Right ventricle myocardium inferior (tissue), 1 donor: ENCODE measurements around the gene SLC25A52. TPM values are rescaled to one million over a fixed set of nuclear protein-coding genes. Genes with fewer than 3 reads are reported as not detected.

ENCODE experiments used
- ATAC-seq: fragments of 200-7000 bp; cut with Tn5 transposase; one replicate; pipeline ENCODE4 v1.9.1; 2020; ENCODE audit warnings: mild to moderate bottlenecking, moderate library complexity
- DNase-seq: peaks from one replicate; pipeline ENCODE4 v3.0.0; 2021; ENCODE audit errors: missing footprints
- intact Hi-C: fragments of 100-400 bp; cut with DNase I; formaldehyde crosslinking; loops from one replicate; pipeline ENCODE4 v1.11.0; 2022
- total RNA-seq: library from RNA; stranded (reverse); fragmentation: NEBNext Ultra II Directional; extraction: Animal tissue kit (Norgen Biotek cat#: 25700); gene quantifications from one replicate; pipeline ENCODE4 v1.2.1, GENCODE V29; 2021
- donor health status: DM: no; HTN: yes; CAD: no; lungs with severe emphysema.

The SLC25A52 gene
- total RNA-seq, 1 donor from 2014 or later, result not detected

DNA sequence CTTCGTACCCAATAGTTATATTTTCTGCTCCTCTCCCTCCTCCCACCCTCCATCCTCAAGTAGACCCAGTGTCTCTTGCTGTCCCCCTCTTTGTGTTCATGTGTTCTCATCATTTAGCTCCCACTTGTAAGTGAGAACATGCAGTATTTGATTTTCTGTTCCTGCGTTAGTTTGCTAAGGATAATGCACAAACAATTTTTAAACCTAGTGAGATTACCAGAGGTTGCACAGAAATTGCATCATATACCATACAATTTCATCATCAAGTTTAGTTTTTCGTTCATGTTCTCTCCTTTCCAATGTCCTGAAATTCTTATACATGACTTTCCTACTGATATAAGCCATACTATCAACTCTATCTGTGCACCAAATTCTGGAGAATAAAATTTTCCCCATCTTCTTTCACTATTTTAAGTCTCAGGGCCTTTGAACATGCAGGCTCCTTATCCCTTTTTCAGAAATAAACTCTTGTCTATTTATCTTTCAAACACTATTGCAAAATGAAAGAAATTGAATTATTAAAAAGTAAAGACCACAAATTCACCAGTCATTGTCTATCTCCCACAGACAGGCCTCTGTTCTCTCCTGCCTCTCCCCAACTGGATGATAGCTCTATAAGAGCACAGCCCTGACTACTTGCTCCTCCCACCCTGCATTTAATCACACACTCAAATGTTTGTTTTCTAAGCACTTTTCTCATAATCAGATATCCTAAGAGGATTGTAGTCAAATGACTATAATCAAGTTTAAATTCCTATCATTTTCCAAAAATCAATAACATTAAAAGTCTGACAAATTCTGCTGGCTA, 49.1 kb downstream of the SLC25A52 start:
- intact Hi-C loops, result no loop called here
- DNase-seq (no peak), ATAC-seq (no peak)

DNA sequence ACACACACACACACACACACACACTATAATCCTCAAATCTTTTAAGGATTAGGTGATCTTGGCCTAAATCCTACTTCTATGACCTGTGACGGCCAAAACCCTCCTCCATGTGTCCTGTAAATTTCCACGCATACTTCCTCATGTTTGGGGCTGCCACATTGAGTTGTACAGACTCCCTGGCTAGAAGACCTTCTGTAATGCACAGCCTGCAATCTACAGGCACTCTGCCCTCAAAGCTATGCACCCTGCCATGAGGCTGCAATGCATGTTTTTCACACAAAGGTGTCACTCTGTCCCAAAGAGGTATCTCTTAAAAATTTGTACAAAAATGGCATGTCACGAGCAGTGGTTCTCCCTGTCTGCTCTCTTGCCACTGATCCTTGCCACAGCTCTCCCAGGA, 49.9 kb downstream of the SLC25A52 start:
- intact Hi-C loops, result no loop called here
- ATAC-seq, result no peak
- no peak for DNase-seq

Other genes starting within 250 kb of the SLC25A52 start
- not detected for gene TTR, start 169.0 kb downstream of the SLC25A52 start, total RNA-seq
- gene B4GALT6, start 76.3 kb downstream of the SLC25A52 start, total RNA-seq, result 9.0 TPM
- gene TRAPPC8, start 182.2 kb upstream of the SLC25A52 start, total RNA-seq, result 30.9 TPM